ENCODE data around the gene CACNG3. TPM values are rescaled to one million over a fixed set of nuclear protein-coding genes. Genes with fewer than 3 reads are reported as not detected.

CACNG3 gene
- not detected in 2 replicates for total RNA-seq

- TF ChIP-seq, protein P1, sequence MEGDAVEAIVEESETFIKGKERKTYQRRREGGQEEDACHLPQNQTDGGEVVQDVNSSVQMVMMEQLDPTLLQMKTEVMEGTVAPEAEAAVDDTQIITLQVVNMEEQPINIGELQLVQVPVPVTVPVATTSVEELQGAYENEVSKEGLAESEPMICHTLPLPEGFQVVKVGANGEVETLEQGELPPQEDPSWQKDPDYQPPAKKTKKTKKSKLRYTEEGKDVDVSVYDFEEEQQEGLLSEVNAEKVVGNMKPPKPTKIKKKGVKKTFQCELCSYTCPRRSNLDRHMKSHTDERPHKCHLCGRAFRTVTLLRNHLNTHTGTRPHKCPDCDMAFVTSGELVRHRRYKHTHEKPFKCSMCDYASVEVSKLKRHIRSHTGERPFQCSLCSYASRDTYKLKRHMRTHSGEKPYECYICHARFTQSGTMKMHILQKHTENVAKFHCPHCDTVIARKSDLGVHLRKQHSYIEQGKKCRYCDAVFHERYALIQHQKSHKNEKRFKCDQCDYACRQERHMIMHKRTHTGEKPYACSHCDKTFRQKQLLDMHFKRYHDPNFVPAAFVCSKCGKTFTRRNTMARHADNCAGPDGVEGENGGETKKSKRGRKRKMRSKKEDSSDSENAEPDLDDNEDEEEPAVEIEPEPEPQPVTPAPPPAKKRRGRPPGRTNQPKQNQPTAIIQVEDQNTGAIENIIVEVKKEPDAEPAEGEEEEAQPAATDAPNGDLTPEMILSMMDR (IDR thresholded peaks at IDR 0.05; ENCODE audit: insufficient read depth, low read length, poor library complexity, severe bottlenecking), result no peak
- DNase-seq (ENCODE audit: low read depth), result no peak
- Histone ChIP-seq H3K36me3 (ENCODE audit: control insufficient read depth, insufficient read depth, low read length) (no peaks in the 10 kb centered on the region), H3K4me3 (ENCODE audit: low read depth, low read length) (no peak within 1 kb of the TSS), H3K27me3 (ENCODE audit: control insufficient read depth, insufficient read depth, low read length) (peaks cover 6% of the 10 kb centered on the region)
Measured at GRCh38 chr16:24255456-24256371, at the start of gene CACNG3. TSS of gene CACNG3 (plus strand) at chr16:24256335. CDS start at chr16:24256755, 420 bp downstream.

GRCh38 chr16:24206926-24207325 lies 49.2 kb upstream of the CACNG3 start:
- H3K4me3 ChIP-seq (ENCODE audit: low read depth, low read length), result no peak overlapping the region
- TF ChIP-seq, protein P1 (IDR thresholded peaks at IDR 0.05; ENCODE audit: insufficient read depth, low read length, poor library complexity, severe bottlenecking), result no peak
- DNase-seq (ENCODE audit: low read depth), result no peak
- H3K27me3 ChIP-seq (ENCODE audit: control insufficient read depth, insufficient read depth, low read length), result no peaks in the 10 kb centered on the region
- no peaks in the 10 kb centered on the region for H3K36me3 ChIP-seq (ENCODE audit: control insufficient read depth, insufficient read depth, low read length)

DNA sequence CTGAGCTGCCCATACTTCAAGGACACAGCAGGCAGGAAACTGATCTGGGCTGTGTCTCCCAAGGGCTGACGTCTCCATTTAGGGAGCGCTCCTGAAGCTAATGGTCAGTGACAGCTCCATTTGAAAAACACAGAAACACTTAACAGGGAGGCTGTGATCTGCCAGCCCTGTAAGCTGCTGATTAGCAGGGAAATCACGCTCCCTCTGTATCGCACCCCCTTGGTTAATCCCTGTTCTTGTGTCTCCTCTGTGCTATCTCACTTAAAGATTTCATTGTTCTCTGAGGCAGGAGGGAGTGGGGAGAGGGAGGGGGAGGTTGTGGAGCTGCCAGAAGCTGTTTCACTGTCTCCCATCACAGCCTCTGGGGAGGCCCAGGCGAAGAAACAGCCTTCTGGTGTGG lies 47.4 kb upstream of the CACNG3 start:
- Histone ChIP-seq H3K36me3 (ENCODE audit: control insufficient read depth, insufficient read depth, low read length) (no peaks in the 10 kb centered on the region), H3K27me3 (ENCODE audit: control insufficient read depth, insufficient read depth, low read length) (no peaks in the 10 kb centered on the region), H3K4me3 (ENCODE audit: low read depth, low read length) (no peak overlapping the region)
- TF ChIP-seq, protein P1 (IDR thresholded peaks at IDR 0.05; ENCODE audit: insufficient read depth, low read length, poor library complexity, severe bottlenecking), result no peak
- DNase-seq (ENCODE audit: low read depth), result no peak

DNA sequence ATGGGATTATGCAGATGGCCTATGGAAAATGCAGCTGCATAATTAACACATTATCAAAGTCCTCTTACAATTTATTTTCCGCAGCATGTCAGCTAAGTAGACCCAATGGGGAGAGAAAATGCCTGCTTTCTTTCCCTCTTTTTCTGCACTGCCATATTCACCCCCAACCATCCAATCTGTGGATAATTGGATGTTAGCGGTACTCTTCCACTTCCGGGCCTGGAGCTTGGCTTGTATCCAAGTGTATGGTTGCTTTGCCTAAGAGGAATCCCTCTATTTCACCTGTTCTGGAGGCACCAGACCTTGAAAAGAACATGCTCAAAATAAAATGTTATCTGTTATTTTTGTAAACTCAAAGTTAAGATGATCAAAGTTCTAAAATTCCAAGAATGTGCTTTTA lies 41.1 kb upstream of the CACNG3 start:
- H3K27me3 ChIP-seq (ENCODE audit: control insufficient read depth, insufficient read depth, low read length), result no peaks in the 10 kb centered on the region
- no peak overlapping the region for H3K4me3 ChIP-seq (ENCODE audit: low read depth, low read length)
- DNase-seq (ENCODE audit: low read depth), result no peak
- TF ChIP-seq, protein P1 (IDR thresholded peaks at IDR 0.05; ENCODE audit: insufficient read depth, low read length, poor library complexity, severe bottlenecking), result no peak
- no peaks in the 10 kb centered on the region for H3K36me3 ChIP-seq (ENCODE audit: control insufficient read depth, insufficient read depth, low read length)

DNA sequence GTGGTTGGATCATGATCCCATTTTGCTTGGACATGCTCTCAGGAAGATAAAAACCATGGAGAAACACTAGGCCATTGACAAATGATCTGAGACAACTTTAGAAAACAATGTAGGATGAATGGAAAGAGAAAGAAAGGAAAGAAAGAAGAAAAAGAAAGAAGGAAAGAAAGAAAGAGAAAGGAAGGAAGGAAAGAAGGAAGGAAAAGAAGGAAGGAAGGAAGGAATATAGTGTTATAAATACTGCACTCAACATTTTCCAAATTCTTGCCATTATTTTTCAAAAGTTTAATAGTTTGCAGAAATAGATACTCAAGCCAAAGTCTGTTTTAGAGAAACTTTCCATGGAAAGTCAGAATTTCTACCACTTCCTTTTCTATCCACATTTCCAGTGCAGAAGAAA lies 39.2 kb upstream of the CACNG3 start:
- no peak for DNase-seq (ENCODE audit: low read depth)
- no peaks in the 10 kb centered on the region for H3K36me3 ChIP-seq (ENCODE audit: control insufficient read depth, insufficient read depth, low read length)
- H3K27me3 ChIP-seq (ENCODE audit: control insufficient read depth, insufficient read depth, low read length), result no peaks in the 10 kb centered on the region
- TF ChIP-seq, protein P1 (IDR thresholded peaks at IDR 0.05; ENCODE audit: insufficient read depth, low read length, poor library complexity, severe bottlenecking), result no peak
- H3K4me3 ChIP-seq (ENCODE audit: low read depth, low read length), result no peak overlapping the region
